NCI-H2196 treated with DMSO at 0.1 percent for 48 hours (cell line): Measurements from ENCODE around the gene NSD1.

ENCODE experiments used
- DNase-seq: peaks from one replicate; lab custom pipeline; 2025; ENCODE audit not compliant: unreplicated experiment; lab: John Stamatoyannopoulos, UW

Gene NSD1

GRCh38 chr5:177097016-177097985 lies 36.3 kb upstream of the NSD1 start:
- DNase-seq: no peak

GRCh38 chr5:177098120-177098469 lies 35.5 kb upstream of the NSD1 start:
- no peak for DNase-seq

GRCh38 chr5:177098470-177099141 lies 35.0 kb upstream of the NSD1 start:
- DNase-seq: no peak

- DNase-seq: no peak
These were observed 34.0 kb upstream of the NSD1 start for GRCh38 chr5:177099422-177100093.

- DNase-seq: no peak
These were observed 32.9 kb upstream of the NSD1 start for GRCh38 chr5:177100714-177101121.

- DNase-seq: no peak
These were observed 29.9 kb upstream of the NSD1 start for GRCh38 chr5:177103523-177104253.

GRCh38 chr5:177105691-177106476 lies 27.7 kb upstream of the NSD1 start:
- no peak for DNase-seq

GRCh38 chr5:177107159-177107558 lies 26.4 kb upstream of the NSD1 start:
- no peak for DNase-seq

- DNase-seq: no peak
These were observed 23.8 kb upstream of the NSD1 start for GRCh38 chr5:177109810-177110209.

- no peak for DNase-seq
These were observed 21.7 kb upstream of the NSD1 start for GRCh38 chr5:177111720-177112394.

GRCh38 chr5:177112589-177113220 lies 20.9 kb upstream of the NSD1 start:
- no peak for DNase-seq

GRCh38 chr5:177113566-177114424 lies 19.8 kb upstream of the NSD1 start:
- DNase-seq: peak; percentile 49

- DNase-seq: no peak
These were observed 16.8 kb upstream of the NSD1 start for GRCh38 chr5:177116631-177117373.

- no peak for DNase-seq
These were observed 16.0 kb upstream of the NSD1 start for GRCh38 chr5:177117441-177118045.

- no peak for DNase-seq
These were observed 11.0 kb upstream of the NSD1 start for GRCh38 chr5:177122566-177122965.

GRCh38 chr5:177123789-177124485 lies 9.6 kb upstream of the NSD1 start:
- no peak for DNase-seq
